Esophagus muscularis mucosa (tissue), 4 donors: ENCODE results near the gene CSDE1. TPM values are rescaled to one million over a fixed set of nuclear protein-coding genes. Genes with fewer than 3 reads are reported as not detected.

Experiments
- DNase-seq: peaks from one replicate; pipeline ENCODE4 v3.0.0-alpha.2; 2017; ENCODE audit errors: extremely low spot score
- H3K27ac ChIP-seq, 4 donors: fragments of 200-600 bp; sonication (generic); replicated peaks in 1 of 4; 1 replicate in 3 of 4; 2 replicates in 1 of 4; pipeline ENCODE4 v1.5.1; 2016 to 2019; ENCODE audit warnings: mild to moderate bottlenecking in 1 of 4
- H3K27me3 ChIP-seq, 4 donors: fragments of 200-600 bp; sonication (generic); one replicate each; pipeline versions ENCODE4 v1.5.1 to v1.6.0; 2016 to 2019
- H3K36me3 ChIP-seq, 4 donors: fragments of 200-600 bp; sonication (generic); one replicate each; pipeline ENCODE4 v1.5.1; 2016 to 2019
- H3K4me1 ChIP-seq, 4 donors: fragments of 200-600 bp; sonication (generic); one replicate each; pipeline ENCODE4 v1.5.1; 2016 to 2019
- H3K4me3 ChIP-seq, 4 donors: fragments of 200-600 bp; sonication (generic); 1 replicate in 2 of 4; 2 replicates in 2 of 4; pipeline ENCODE4 v1.5.1; 2016 to 2019; ENCODE audit warnings: mild to moderate bottlenecking in 4 of 4, moderate library complexity in 1 of 4
- H3K9me3 ChIP-seq, 4 donors: fragments of 200-600 bp; sonication (generic); 1 replicate in 3 of 4; 2 replicates in 1 of 4; pipeline ENCODE4 v1.5.1; 2016 to 2019
- EP300 ChIP-seq: sonication (generic); formaldehyde crosslinking; IDR thresholded peaks from one replicate; pipeline ENCODE4 v1.6.1; 2017; ENCODE audit warnings: antibody characterized with exemption
- POLR2A ChIP-seq: fragments of 450-650 bp; IDR thresholded peaks from one replicate; pipeline ENCODE4 v1.6.1; 2017; ENCODE audit warnings: antibody characterized with exemption, moderate library complexity, mild to moderate bottlenecking, low read depth
- POLR2AphosphoS5 ChIP-seq, 2 donors: sonication (generic); formaldehyde crosslinking; IDR thresholded peaks; one replicate each; pipeline ENCODE4 v1.6.1; 2017; ENCODE audit warnings: antibody characterized with exemption in 2 of 2
- WGBS: methylation state at CpG from one replicate; pipeline ENCODE4 v1.1.5; 2018; 5-methylcytosine and 5-hydroxymethylcytosine counted together
- intact Hi-C: fragments of 100-400 bp; cut with DNase I; formaldehyde crosslinking; loops from one replicate; pipeline ENCODE4 v1.15.1; 2023
- total RNA-seq, 4 donors: library from RNA; depleted of rRNA; stranded (reverse); fragments of >200 nt; gene quantifications; one replicate each; pipeline versions ENCODE4 v1.1.0 to v1.2.1, GENCODE V29; 2016
- TF ChIP-seq, protein P1 (sequence below), 3 experiments: fragments of 200-600 bp in 2 of 3; fragments of 450-650 bp in 1 of 3; sonication (generic) in 2 of 3; IDR thresholded peaks; one replicate each; pipeline ENCODE4 v1.5.1; 2017 to 2019; ENCODE audit warnings: antibody characterized with exemption in 3 of 3, mild to moderate bottlenecking in 2 of 3, moderate library complexity in 1 of 3

CSDE1 gene
- total RNA-seq, 4 donors from 2014 or later, result 614 to 1,394 (median 877) TPM

DNA sequence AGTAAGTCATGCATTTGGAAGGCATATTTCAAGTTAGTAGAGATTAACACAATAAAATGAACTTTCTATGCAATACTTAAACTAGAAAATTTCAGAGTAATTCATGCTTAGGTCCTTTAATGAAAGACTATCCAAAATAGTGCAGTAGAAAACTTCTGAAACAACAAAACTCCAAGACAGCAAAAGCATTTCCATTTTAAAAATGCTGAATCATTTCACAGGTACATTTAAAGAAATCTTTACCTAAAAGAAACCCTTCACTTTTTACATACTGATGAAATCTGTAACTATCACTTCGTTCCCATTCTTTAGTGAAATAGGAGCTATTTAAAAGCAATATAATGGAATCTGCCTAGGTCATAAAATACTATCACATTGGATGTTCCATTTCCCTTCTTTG lies 17.5 kb downstream of the CSDE1 start:
- WGBS, result 100% methylated on average over 1 of the region's 1 CpG
- DNase-seq, result no peak
- H3K27ac ChIP-seq, result no peak overlapping the region

DNA sequence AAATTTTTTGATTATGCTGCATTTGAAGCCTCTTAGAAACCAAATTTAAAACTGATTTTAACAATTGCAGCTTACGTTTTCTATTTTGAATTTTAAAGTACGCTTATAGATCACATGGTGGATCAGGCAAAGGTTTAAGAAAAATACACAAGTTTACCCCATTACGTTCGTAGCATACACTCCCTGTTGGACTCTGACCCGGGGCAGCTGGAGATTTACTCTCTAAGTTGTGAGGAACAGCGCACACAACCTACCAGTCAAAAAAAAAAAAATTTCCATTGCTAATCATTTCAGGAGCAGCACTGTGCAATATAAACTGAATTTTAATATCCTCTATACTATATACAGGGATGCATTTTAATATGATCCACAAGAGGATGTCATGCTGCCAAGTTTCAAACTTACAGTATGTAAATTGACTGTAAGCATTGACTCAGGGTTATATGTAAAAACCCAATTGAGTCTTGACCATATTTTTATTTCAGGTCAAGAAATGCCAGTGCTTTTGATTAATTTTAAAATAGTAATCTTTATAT lies 20.4 kb downstream of the CSDE1 start:
- Histone ChIP-seq H3K4me1 (peaks cover 0 to 12% (median 4%) of the 10 kb centered on the region in 4 donors), H3K9me3 (no peaks in the 10 kb centered on the region), H3K36me3 (peaks cover 47 to 89% (median 72%) of the 10 kb centered on the region in 4 donors), H3K27ac (no peak overlapping the region), H3K4me3 (no peak overlapping the region), H3K27me3 (no peaks in the 10 kb centered on the region)
- intact Hi-C loops, result no loop called here
- no peak for DNase-seq
- 87% methylated on average over 6 of the region's 6 CpGs for WGBS
- TF ChIP-seq, protein P1, sequence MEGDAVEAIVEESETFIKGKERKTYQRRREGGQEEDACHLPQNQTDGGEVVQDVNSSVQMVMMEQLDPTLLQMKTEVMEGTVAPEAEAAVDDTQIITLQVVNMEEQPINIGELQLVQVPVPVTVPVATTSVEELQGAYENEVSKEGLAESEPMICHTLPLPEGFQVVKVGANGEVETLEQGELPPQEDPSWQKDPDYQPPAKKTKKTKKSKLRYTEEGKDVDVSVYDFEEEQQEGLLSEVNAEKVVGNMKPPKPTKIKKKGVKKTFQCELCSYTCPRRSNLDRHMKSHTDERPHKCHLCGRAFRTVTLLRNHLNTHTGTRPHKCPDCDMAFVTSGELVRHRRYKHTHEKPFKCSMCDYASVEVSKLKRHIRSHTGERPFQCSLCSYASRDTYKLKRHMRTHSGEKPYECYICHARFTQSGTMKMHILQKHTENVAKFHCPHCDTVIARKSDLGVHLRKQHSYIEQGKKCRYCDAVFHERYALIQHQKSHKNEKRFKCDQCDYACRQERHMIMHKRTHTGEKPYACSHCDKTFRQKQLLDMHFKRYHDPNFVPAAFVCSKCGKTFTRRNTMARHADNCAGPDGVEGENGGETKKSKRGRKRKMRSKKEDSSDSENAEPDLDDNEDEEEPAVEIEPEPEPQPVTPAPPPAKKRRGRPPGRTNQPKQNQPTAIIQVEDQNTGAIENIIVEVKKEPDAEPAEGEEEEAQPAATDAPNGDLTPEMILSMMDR (IDR thresholded peaks at IDR 0.05), result no peak
- TF ChIP-seq EP300 (no peak), POLR2AphosphoS5 (IDR thresholded peaks at IDR 0.05) (no peak), POLR2A (no peak)

More for the DNA sequence above, 17.5 kb downstream of the CSDE1 start:
- H3K4me1 ChIP-seq, result peaks cover 14 to 32% (median 18%) of the 10 kb centered on the region in 4 donors
- H3K9me3 ChIP-seq, result no peaks in the 10 kb centered on the region
- peaks cover 19 to 82% (median 44%) of the 10 kb centered on the region in 4 donors for H3K36me3 ChIP-seq
- H3K27me3 ChIP-seq, result no peaks in the 10 kb centered on the region
- no peak for TF ChIP-seq EP300
- TF ChIP-seq POLR2AphosphoS5 (IDR thresholded peaks at IDR 0.05), result no peak
- no peak for TF ChIP-seq POLR2A
- TF ChIP-seq, protein P1 (IDR thresholded peaks at IDR 0.05), result no peak
- H3K4me3 ChIP-seq, result no peak overlapping the region
- intact Hi-C loops, result no loop called here

DNA sequence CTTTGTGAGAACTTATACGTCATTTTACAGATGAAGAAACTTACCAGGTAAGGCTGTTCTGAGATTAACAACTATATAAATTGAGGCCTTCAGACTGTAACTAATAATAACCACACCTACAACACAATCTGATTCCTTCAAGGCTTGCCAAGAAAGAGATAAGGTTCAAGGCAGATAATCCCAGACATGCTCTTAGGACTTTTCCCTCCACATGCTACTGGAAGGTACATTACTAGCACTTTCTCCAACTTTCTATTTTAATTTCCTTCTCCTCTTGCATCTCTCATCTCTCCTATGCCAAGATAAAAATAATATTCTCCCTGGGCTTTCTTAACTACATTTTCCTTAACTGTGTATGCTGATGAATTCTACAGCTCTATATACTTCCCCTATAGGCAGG lies 22.3 kb downstream of the CSDE1 start:
- DNase-seq, result no peak
- no peak overlapping the region for H3K27ac ChIP-seq
- H3K36me3 ChIP-seq, result peaks cover 54 to 92% (median 79%) of the 10 kb centered on the region in 4 donors
- 79% methylated on average over 1 of the region's 1 CpG for WGBS
- TF ChIP-seq, protein P1 (IDR thresholded peaks at IDR 0.05), result no peak
- no peak for TF ChIP-seq EP300
- TF ChIP-seq POLR2A, result no peak
- no peak for TF ChIP-seq POLR2AphosphoS5 (IDR thresholded peaks at IDR 0.05)
- no peak overlapping the region for H3K4me3 ChIP-seq
- H3K9me3 ChIP-seq, result no peaks in the 10 kb centered on the region
- peaks cover 0 to 4% (median under 1%) of the 10 kb centered on the region in 4 donors for H3K4me1 ChIP-seq
- intact Hi-C loops, result no loop called here
- H3K27me3 ChIP-seq, result no peaks in the 10 kb centered on the region

DNA sequence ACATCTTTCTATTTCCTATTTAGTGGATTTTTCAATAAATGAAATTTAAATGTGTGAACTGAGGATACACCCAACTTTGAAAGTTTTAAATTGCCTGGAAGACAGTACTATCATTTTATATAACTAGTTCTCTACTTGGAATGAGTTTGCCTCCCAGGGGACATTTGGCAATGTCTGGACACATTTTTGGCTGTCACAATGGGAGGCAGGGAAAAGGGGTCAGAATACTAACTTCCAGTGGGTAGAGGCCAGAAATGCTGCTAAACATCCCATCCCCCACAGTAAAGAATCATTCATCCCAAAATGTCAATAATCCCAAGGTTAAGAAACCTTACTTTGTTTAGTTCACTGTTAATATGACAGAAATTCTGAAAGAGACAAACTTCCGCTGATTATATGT lies 28.0 kb downstream of the CSDE1 start:
- Histone ChIP-seq H3K27me3 (no peaks in the 10 kb centered on the region), H3K4me3 (no peak overlapping the region), H3K27ac (no peak overlapping the region), H3K36me3 (peaks cover 51 to 100% (median 94%) of the 10 kb centered on the region in 4 donors), H3K4me1 (peaks cover 0 to 13% (median 5%) of the 10 kb centered on the region in 4 donors), H3K9me3 (no peaks in the 10 kb centered on the region)
- no peak for TF ChIP-seq EP300
- no peak for TF ChIP-seq POLR2AphosphoS5 (IDR thresholded peaks at IDR 0.05)
- TF ChIP-seq, protein P1 (IDR thresholded peaks at IDR 0.05), result no peak
- no peak for TF ChIP-seq POLR2A
- 96% methylated on average over 1 of the region's 1 CpG for WGBS
- intact Hi-C loops, result no loop called here
- no peak for DNase-seq

DNA sequence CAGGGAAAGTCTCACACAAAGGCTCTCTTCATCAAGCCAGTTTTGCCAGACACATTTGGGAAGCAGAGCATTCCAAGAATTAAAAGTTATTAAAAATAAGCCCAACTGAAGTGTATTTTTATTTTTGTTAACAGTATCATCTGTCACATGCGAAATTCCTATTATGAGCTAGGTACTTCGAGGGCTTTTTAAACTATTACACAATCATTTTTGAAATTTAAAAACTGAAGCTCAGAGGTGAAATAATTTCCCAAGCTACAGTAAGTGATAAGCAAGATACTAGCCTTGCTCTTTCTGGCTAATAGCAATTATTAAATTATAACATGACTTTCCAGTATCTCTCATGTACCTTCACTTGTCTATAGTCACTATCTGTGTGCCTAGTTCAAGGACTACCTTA lies 29.2 kb downstream of the CSDE1 start:
- H3K4me1 ChIP-seq, result peaks cover 4 to 24% (median 15%) of the 10 kb centered on the region in 4 donors
- 81% methylated on average over 2 of the region's 2 CpGs for WGBS
- no peak overlapping the region for H3K4me3 ChIP-seq
- H3K27me3 ChIP-seq, result no peaks in the 10 kb centered on the region
- DNase-seq, result no peak
- H3K36me3 ChIP-seq, result peaks cover 49 to 100% (median 94%) of the 10 kb centered on the region in 4 donors
- TF ChIP-seq EP300 (no peak), POLR2AphosphoS5 (IDR thresholded peaks at IDR 0.05) (no peak), POLR2A (no peak)
- TF ChIP-seq, protein P1 (IDR thresholded peaks at IDR 0.05), result no peak
- no peak overlapping the region for H3K27ac ChIP-seq
- intact Hi-C loops, result no loop called here
- no peaks in the 10 kb centered on the region for H3K9me3 ChIP-seq
